HG02798 (cell line): Measurements from ENCODE around the gene FCRLA.
"Not testable (repeated sequence)": the region's sequence is repeated elsewhere in the genome, so short reads cannot be mapped to it uniquely, and the experiment has no call there.

Experiments
- ATAC-seq: cut with Tn5 transposase; IDR thresholded peaks from one replicate; pipeline ENCODE4 v1.9.1; 2021; ENCODE audit warnings: mild to moderate bottlenecking; ENCODE audit not compliant: unreplicated experiment, poor library complexity

The FCRLA gene

GRCh38 chr1:161702250-161702649 is 4.8 kb upstream of the FCRLA start:
- no peak for ATAC-seq

DNA sequence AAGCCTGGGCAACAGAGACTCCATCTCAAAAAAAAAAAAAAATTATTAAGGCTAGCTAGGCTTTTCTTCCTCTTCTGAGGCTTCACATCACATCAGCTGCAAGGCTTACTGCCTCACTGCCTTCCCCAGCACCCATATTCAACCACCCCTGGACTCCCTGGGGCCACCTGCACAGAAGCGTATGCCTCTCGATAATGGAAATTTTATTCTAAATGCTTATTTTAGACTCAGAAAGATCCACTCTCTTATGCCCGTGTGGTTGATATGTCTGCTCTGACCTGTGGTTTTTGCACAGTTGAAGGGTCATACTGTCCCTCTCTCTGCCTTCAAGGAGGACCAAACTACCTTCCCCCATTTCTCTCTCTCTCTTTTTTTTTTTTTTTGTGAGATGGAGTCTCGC is 1.5 kb upstream of the FCRLA start:
- ATAC-seq, result peak; percentile 35

GRCh38 chr1:161706113-161706481 is 932 bp upstream of the FCRLA start:
- peak; percentile 1 for ATAC-seq

GRCh38 chr1:161707503-161707902 is 474 bp downstream of the FCRLA start:
- ATAC-seq, result no peak

- no peak for ATAC-seq
These were observed 2.3 kb downstream of the FCRLA start for GRCh38 chr1:161709373-161709772.

GRCh38 chr1:161710560-161710959 is 3.5 kb downstream of the FCRLA start:
- no peak for ATAC-seq

DNA sequence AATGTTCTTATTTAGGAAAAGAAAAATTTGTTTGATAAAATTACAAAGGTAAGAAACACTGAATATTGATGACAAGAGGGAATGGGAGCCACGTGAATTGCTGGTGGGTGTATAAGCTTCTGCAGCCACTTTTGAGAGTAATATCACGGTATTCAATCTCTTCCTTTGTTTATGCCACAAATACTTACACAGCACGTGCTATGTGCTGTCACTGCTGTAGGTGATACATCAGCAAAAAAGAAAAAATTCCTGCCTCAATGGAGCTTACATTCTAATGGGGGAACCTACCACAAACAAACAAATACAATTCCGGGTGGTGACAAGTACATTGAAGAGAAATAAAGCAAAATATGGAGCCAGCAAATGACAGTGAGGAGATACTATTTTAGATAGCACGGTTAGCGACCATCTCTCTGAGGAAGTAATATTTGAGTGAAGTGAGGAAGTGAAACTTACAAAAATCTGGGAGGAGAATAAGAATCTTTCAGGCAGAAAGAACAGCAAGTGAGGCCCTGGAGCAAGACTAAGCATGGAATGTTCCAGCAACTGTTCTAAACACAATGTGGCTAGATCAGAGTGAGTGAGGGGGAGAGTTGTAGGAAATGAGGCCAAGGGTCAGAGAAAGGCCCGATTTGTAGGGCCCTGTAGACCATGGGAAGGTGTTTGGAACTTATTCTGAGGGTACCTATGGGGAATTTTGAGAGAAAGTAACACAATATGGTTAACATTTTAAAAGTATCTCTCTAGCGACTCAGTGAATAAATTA is 11.7 kb downstream of the FCRLA start:
- ATAC-seq, result no peak

GRCh38 chr1:161719325-161719611 is 12.2 kb downstream of the FCRLA start:
- ATAC-seq, result no peak

- no peak for ATAC-seq
These were observed 13.4 kb downstream of the FCRLA start for GRCh38 chr1:161720422-161720821.

GRCh38 chr1:161720956-161721737 is 14.1 kb downstream of the FCRLA start, which contains the start of gene FCRLB:
TSS of gene FCRLB (plus strand) at chr1:161721544. CDS start at chr1:161722673, 1,129 bp downstream.
- no peak for ATAC-seq

GRCh38 chr1:161721738-161722343 is 14.8 kb downstream of the FCRLA start:
- ATAC-seq, result no peak

GRCh38 chr1:161722406-161722805 is 15.4 kb downstream of the FCRLA start:
- ATAC-seq, result no peak

GRCh38 chr1:161723459-161724141 is 16.6 kb downstream of the FCRLA start:
- ATAC-seq, result no peak

GRCh38 chr1:161725258-161725907 is 18.4 kb downstream of the FCRLA start:
- not testable (repeated sequence) for ATAC-seq

DNA sequence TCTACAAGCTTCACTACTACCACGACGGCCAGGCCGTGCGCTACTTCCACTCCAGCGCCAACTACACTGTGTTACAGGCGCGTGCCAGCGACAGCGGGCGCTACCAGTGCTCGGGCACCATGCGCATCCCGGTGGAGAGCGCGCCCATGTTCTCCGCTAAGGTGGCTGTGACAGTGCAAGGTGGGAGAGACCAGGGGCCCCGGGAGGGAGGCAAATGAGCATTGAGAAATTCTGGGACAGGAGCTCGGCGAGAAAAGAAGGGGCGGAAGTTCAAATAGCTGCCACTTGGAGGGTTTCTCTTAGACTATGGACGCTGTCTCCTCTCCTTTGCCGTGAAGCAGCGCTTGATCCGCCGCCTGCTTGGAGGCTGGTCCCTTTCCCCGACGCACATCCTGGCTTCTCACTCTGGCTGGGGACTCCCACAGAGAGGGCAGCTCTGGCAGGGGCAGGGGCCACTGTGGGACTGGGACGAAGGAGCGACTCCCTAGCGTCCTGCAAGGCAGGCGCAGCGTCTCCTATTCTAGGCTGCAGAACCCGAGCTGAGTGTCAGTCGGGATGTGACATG is 19.0 kb downstream of the FCRLA start:
- ATAC-seq, result peak; percentile 14

DNA sequence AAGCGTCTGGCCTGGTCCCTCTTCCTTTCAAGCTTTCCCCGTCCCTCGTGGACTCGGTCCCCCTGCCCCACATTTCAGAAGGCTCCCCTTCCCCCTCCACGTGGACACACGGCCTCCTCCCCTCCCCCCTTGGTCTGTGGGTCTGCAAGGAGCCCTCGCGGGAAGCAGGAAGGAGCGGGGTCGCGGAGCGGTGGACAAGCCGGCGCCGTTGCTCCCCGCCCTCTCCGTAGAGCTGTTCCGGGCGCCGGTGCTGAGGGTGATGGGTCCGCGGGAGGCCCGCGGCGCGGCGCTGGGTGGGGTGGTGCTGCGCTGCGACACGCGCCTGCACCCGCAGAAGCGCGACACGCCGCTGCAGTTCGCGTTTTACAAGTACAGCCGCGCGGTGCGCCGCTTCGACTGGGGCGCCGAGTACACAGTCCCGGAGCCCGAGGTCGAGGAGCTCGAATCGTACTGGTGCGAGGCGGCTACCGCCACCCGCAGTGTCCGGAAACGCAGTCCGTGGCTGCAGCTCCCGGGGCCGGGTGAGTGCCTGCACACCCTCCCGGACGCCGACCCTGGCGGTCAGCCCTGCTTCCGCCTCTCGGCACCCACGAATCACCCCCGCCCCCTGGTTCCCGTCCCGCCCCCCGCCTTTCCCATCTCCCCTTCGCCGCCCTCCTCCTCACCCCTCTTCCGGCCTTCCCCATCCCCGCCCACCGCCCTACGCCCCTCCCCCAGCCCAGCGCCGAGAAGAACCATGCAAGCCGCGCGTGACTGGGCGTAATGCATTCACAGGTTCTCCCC is 19.6 kb downstream of the FCRLA start:
- ATAC-seq, result peak; percentile 65

DNA sequence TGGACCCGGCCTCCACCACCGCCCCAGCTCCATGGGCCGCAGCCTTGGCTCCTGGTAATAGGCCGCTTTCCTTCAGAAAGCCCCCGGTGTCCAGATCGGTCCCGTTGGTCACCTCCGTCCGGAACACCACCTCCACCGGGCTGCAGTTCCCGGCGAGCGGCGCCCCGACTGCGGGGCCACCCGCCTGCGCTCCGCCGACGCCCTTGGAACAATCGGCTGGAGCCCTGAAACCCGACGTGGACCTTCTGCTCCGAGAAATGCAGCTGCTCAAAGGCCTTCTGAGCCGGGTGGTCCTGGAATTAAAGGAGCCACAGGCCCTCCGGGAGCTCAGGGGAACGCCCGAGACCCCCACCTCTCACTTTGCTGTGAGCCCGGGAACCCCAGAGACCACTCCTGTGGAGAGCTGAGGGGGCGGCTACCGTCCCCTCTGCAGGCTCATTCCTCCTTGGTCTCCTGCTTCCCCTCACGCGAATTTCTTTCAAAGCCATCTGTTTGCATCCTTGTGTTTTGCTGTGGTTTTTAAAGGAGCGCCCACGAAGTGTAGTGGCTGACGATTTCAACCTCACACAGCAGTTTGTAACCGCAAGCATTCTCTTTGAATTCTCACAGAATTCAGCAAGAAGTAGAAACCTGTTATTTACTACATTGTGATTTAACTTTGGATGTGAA is 20.4 kb downstream of the FCRLA start:
- ATAC-seq, result peak; percentile 8

GRCh38 chr1:161728376-161729226 is 21.6 kb downstream of the FCRLA start:
- no peak for ATAC-seq
